ENCODE results near the gene APBA2.

DNA sequence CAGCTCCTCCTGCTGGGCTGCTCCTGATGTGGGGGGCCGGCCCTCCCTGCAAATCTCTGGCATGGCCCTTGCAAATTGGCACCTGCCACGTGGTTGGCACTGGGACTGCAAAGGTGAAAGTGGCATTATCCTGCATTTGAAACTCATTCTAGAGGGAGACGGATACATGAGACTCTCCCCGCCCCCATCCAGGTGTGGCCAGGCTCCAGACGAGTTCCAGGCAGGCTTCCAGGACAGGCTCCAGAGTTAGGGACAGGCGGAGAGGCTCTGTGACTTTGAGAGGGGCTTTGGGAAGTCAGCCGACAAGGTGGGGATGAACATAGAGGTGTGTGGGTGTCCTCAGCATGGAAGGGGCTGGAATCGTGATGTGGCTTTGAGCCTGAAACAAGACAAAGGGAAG lies 178.5 kb downstream of the APBA2 start:
- TF ChIP-seq POLR2A (IDR thresholded peaks at IDR 0.05; ENCODE audit: low read length) (no peak), GATA1 (IDR thresholded peaks at IDR 0.05; ENCODE audit: low read depth, low read length) (no peak)
